K562 (cell line): ENCODE results near the gene PTPN11. TPM values are rescaled to one million over a fixed set of nuclear protein-coding genes. Genes with fewer than 3 reads are reported as not detected.

Experiments used
- ATAC-seq: fragments of 200-7000 bp; cut with Tn5 transposase; 3 replicates; pipeline ENCODE4 v1.9.1; 2020; ENCODE audit warnings: moderate library complexity
- BruUV-seq: library from RNA; stranded (reverse); fragments of 400-500 nt; replicated peaks from 2 replicates; lab custom pipeline; 2021; lab: Mats Ljungman, UMichigan
- CTCF ChIA-PET: fragments of 300-600 bp; formaldehyde crosslinking; extraction: SDS; loops from one replicate; lab custom pipeline; 2021; ENCODE audit warnings: low intra/inter-chr PET ratio; lab: Yijun Ruan, JAX
- POLR2A ChIA-PET: fragments of 300-600, 350-650 bp; sonication (Branson Sonifier 250); formaldehyde crosslinking; extraction: SDS; loops from one replicate; lab custom pipeline; 2021; ENCODE audit warnings: antibody characterized with exemption, inconsistent platforms; lab: Yijun Ruan, JAX
- DNase-seq, 4 experiments: peaks; one replicate each; pipeline versions ENCODE4 v3.0.0 to v3.0.0-alpha.2; 2011 to 2018; ENCODE audit warnings: low spot score in 3 of 4, mixed read lengths in 3 of 4; ENCODE audit errors: extremely low read depth in 1 of 4
- FAIRE-seq: peaks from 2 replicates; lab custom pipeline; 2011; peaks lifted over from hg19 to GRCh38; lab: Jason Lieb, UNC
- H2AFZ ChIP-seq: 2 replicates; pipeline ENCODE4 v1.6.0; 2011; ENCODE audit warnings: low read depth, low read length, control low read depth, inconsistent platforms
- H3K27ac ChIP-seq: fragments of 200-600 bp; 3 replicates; pipeline ENCODE4 v1.8.0; 2011; ENCODE audit warnings: low read depth, mild to moderate bottlenecking, control low read depth, inconsistent platforms, low read length, moderate library complexity, mixed read lengths; ENCODE audit errors: extremely low read depth
- H3K27me3 ChIP-seq, 2 experiments: fragments of 300-600 bp in 1 of 2; 2 replicates in 1 of 2; 3 replicates in 1 of 2; pipeline versions ENCODE4 v1.6.0 to v1.8.0; 2011; ENCODE audit warnings: inconsistent platforms in 2 of 2, low read length in 2 of 2, mild to moderate bottlenecking in 1 of 2, mixed read lengths in 1 of 2, moderate library complexity in 1 of 2; ENCODE audit not compliant: control insufficient read depth in 2 of 2, insufficient read depth in 2 of 2
- H3K36me3 ChIP-seq: fragments of 300-600 bp; 3 replicates; pipeline ENCODE4 v1.8.0; 2011; ENCODE audit warnings: mild to moderate bottlenecking, low read length, inconsistent platforms; ENCODE audit not compliant: control insufficient read depth, insufficient read depth
- H3K4me1 ChIP-seq, 2 experiments: fragments of 200-600 bp in 1 of 2; replicated peaks in 1 of 2; 2 replicates in 1 of 2; 3 replicates in 1 of 2; pipeline versions ENCODE4 v1.5.1 to v1.8.0; 2011; ENCODE audit warnings: inconsistent platforms in 2 of 2, low read length in 2 of 2, mild to moderate bottlenecking in 1 of 2, mixed read lengths in 1 of 2, moderate library complexity in 1 of 2; ENCODE audit not compliant: control insufficient read depth in 2 of 2, insufficient read depth in 2 of 2
- H3K4me2 ChIP-seq: 2 replicates; pipeline ENCODE4 v1.6.1; 2011; ENCODE audit warnings: low read length, control low read depth, inconsistent platforms, mixed read lengths; ENCODE audit not compliant: insufficient read depth
- H3K4me3 ChIP-seq: fragments of 200-600 bp; sonication (generic), shearing (Covaris generic); 2 replicates; pipeline ENCODE4 v1.5.1; 2016; ENCODE audit warnings: control low read depth, inconsistent platforms
- H3K79me2 ChIP-seq: fragments of 200-600 bp; 3 replicates; pipeline ENCODE4 v1.8.0; 2011; ENCODE audit warnings: low read length, inconsistent platforms; ENCODE audit not compliant: control insufficient read depth, insufficient read depth
- H3K9ac ChIP-seq, 2 experiments: 2 replicates each; pipeline versions ENCODE4 v1.6.0 to v1.6.1; 2011; ENCODE audit warnings: low read depth in 2 of 2, low read length in 2 of 2, control low read depth in 1 of 2, inconsistent platforms in 1 of 2, mild to moderate bottlenecking in 1 of 2, mixed read lengths in 1 of 2; ENCODE audit not compliant: insufficient read depth in 1 of 2
- H3K9me1 ChIP-seq: one replicate; pipeline ENCODE4 v1.6.0; 2011; ENCODE audit warnings: inconsistent platforms, mild to moderate bottlenecking, low read length, moderate library complexity; ENCODE audit not compliant: control insufficient read depth, insufficient read depth
- H3K9me3 ChIP-seq: replicated peaks from 2 replicates; pipeline ENCODE4 v1.5.1; 2011; ENCODE audit warnings: low read depth, low read length, inconsistent platforms; ENCODE audit not compliant: control insufficient read depth, insufficient read depth
- H4K20me1 ChIP-seq: replicated peaks from 2 replicates; pipeline ENCODE4 v1.6.1; 2011; ENCODE audit warnings: low read length, inconsistent platforms, mixed read lengths; ENCODE audit not compliant: control insufficient read depth, insufficient read depth
- AFF1 ChIP-seq, 2 experiments: fragments of 450-650 bp; IDR thresholded peaks; 2 replicates each; pipeline ENCODE4 v1.6.1; 2018; ENCODE audit warnings: mild to moderate bottlenecking in 2 of 2, low read depth in 1 of 2; ENCODE audit not compliant: partially characterized antibody in 2 of 2
- ARID2 ChIP-seq: fragments of 450-650 bp; IDR thresholded peaks from 2 replicates; pipeline ENCODE4 v1.6.1; 2017; ENCODE audit warnings: antibody characterized with exemption, mild to moderate bottlenecking
- BMI1 ChIP-seq: fragments of 150-350 bp; IDR thresholded peaks from 2 replicates; pipeline ENCODE4 v1.6.1; 2014; ENCODE audit warnings: low read length
- BRD9 ChIP-seq: fragments of 450-650 bp; IDR thresholded peaks from 2 replicates; pipeline ENCODE4 v1.6.1; 2018; ENCODE audit warnings: low read depth; ENCODE audit not compliant: partially characterized antibody
- CBX1 ChIP-seq: sonication (generic); IDR thresholded peaks from 2 replicates; pipeline ENCODE4 v1.6.1; 2016; ENCODE audit warnings: antibody characterized with exemption, low read depth, mild to moderate bottlenecking
- CTCF ChIP-seq, 3 experiments: IDR thresholded peaks in 2 of 3; conservative IDR thresholded peaks in 1 of 3; 2 replicates each; pipeline ENCODE4 v1.5.1; 2011 to 2012; ENCODE audit warnings: low read length in 3 of 3, mild to moderate bottlenecking in 3 of 3, control low read depth in 2 of 3, improper control_type of control experiment in 1 of 3, inconsistent platforms in 1 of 3, low read depth in 1 of 3, mixed read lengths in 1 of 3, moderate library complexity in 1 of 3; ENCODE audit not compliant: insufficient read depth in 2 of 3
- HMG20B ChIP-seq: fragments of 250-450 bp; sonication (Bioruptor Pico); IDR thresholded peaks from 2 replicates; pipeline ENCODE4 v1.5.0; 2021; ENCODE audit warnings: mild to moderate bottlenecking
- HNRNPL ChIP-seq: fragments of 200-400 bp; formaldehyde crosslinking; IDR thresholded peaks from 2 replicates; pipeline ENCODE4 v1.6.1; 2017; ENCODE audit warnings: low read depth, mild to moderate bottlenecking, low read length
- IRF9 ChIP-seq: fragments of 450-650 bp; IDR thresholded peaks from 2 replicates; pipeline ENCODE4 v1.6.1; 2016; ENCODE audit warnings: missing biosample characterization, missing genetic modification characterization
- NCOA4 ChIP-seq: fragments of 450-650 bp; IDR thresholded peaks from 2 replicates; pipeline ENCODE4 v1.6.1; 2018; ENCODE audit warnings: mild to moderate bottlenecking; ENCODE audit not compliant: partially characterized antibody
- NR2C2 ChIP-seq, 2 experiments: fragments of 200-800 bp in 1 of 2; sonication (Bioruptor generic) in 1 of 2; sonication (generic) in 1 of 2; formaldehyde crosslinking in 1 of 2; IDR thresholded peaks; 2 replicates each; pipeline versions ENCODE4 v1.6.1 to v1.8.0; 2016 to 2022; ENCODE audit warnings: mild to moderate bottlenecking in 1 of 2, missing compliant biosample characterization in 1 of 2, missing genetic modification characterization in 1 of 2, missing genetic modification reagents in 1 of 2
- YBX1 ChIP-seq: fragments of 450-650 bp; IDR thresholded peaks from 2 replicates; pipeline ENCODE4 v1.7.1; 2016; ENCODE audit warnings: mild to moderate bottlenecking
- ZFX ChIP-seq: sonication (generic); formaldehyde crosslinking; IDR thresholded peaks from 2 replicates; pipeline ENCODE4 v1.8.0; 2022; ENCODE audit warnings: mild to moderate bottlenecking, missing genetic modification reagents, moderate library complexity
- ZNF431 ChIP-seq: sonication (generic); formaldehyde crosslinking; IDR thresholded peaks from 2 replicates; pipeline ENCODE4 v1.8.0; 2022; ENCODE audit warnings: mild to moderate bottlenecking, missing genetic modification reagents
- WGBS: fragments of 100-300 bp; shearing (Covaris generic); methylation state at CpG from one replicate; pipeline ENCODE4 v1.1.6; 2016; ENCODE audit warnings: low coverage, mixed read lengths; ENCODE audit not compliant: insufficient coverage; ENCODE audit errors: missing lambda C conversion rate; 5-methylcytosine and 5-hydroxymethylcytosine counted together
- in situ Hi-C: fragments of 300-500 bp; cut with MboI; formaldehyde crosslinking; loops from 4 replicates; pipeline ENCODE4 v1.15.0; 2018; ENCODE audit warnings: inconsistent platforms, mixed read lengths
- intact Hi-C: fragments of 100-400 bp; cut with micrococcal nuclease; formaldehyde crosslinking; loops from 2 replicates; pipeline ENCODE4 v1.14.2; 2022
- polyA plus RNA-seq, 8 experiments: library from polyadenylated mRNA; depleted of rRNA in 4 of 8; stranded (reverse) in 5 of 8; unstranded in 3 of 8; fragments of >200 nt; fragmentation: Nextera tagmentation in 2 of 8; fragmentation: Illumina TruSeq in 1 of 8; extraction: Ambion mirVana in 2 of 8; extraction: Trizol in 1 of 8; gene quantifications; 2 replicates each; pipeline versions ENCODE4 v1.2.1 to v1.2.3, GENCODE V29; 2011 to 2014; ENCODE audit warnings: inconsistent platforms in 1 of 8, missing spikeins in 1 of 8
- total RNA-seq, 7 experiments: library from RNA; depleted of rRNA in 6 of 7; stranded (reverse); fragments of >200 nt in 6 of 7; fragmentation: Illumina TruSeq in 2 of 7; extraction: Trizol in 2 of 7; gene quantifications; 2 replicates each; pipeline versions ENCODE4 v1.2.1 to v1.2.3, GENCODE V29; 2011 to 2021; ENCODE audit warnings: low replicate concordance in 1 of 7

The PTPN11 gene
- total and polyA plus RNA-seq, 9 of the 15 experiments (the other 6 are each of a cell fraction or from before 2014, with no cell fraction given), result 22.5 to 126 (median 79.7) TPM

- H3K9me3 ChIP-seq, result no peaks in the 10 kb centered on the region
- peaks cover 71% of the 10 kb centered on the region for H3K79me2 ChIP-seq
- ATAC-seq (peak; percentile 68), FAIRE-seq (peak; percentile 42), DNase-seq (peak in 1 of 4 experiments; percentile 60)
- H2AFZ ChIP-seq, result peak overlapping the region; percentile 92
- BruUV-seq, result TSS peak; percentile 51
- intact Hi-C loops, result no loop called here
- POLR2A ChIA-PET, result interaction anchor here (1.1 to 1.2 kb wide), 2 partner anchors 9 to 18 kb away, joined by 3 read pairs; no protein-coding TSS in a partner anchor
- no peaks in the 10 kb centered on the region for H3K9me1 ChIP-seq
- peak overlapping the region; percentile 90 for H3K27ac ChIP-seq
- no peaks in the 10 kb centered on the region for H3K27me3 ChIP-seq
- under 1% methylated on average over 28 of the region's 31 CpGs for WGBS
- H4K20me1 ChIP-seq, result peaks cover 9% of the 10 kb centered on the region
- peak overlapping the region; percentile 89 to 97 for H3K9ac ChIP-seq
- H3K4me3 ChIP-seq, result peak overlapping the region; percentile 67
- CTCF ChIA-PET, result no interaction called here
- peak overlapping the region; percentile 93 for H3K4me2 ChIP-seq
- peaks cover 26% of the 10 kb centered on the region; the same call in 2 of the 3 replicates for H3K36me3 ChIP-seq
- in situ Hi-C loops, result no loop called here
- peaks cover 13 to 14% of the 10 kb centered on the region in 2 experiments; a peak in 4 of 5 replicates for H3K4me1 ChIP-seq
- TF ChIP-seq NR2C2 (CRISPR knock-in tag; IDR thresholded peaks at IDR 0.05) (no peak), NR2C2 (tag; IDR thresholded peaks at IDR 0.05) (peak; percentile 10; the same call in 1 of the 2 replicates), HNRNPL (peak; percentile 48; the same call in 1 of the 2 replicates), ZFX (CRISPR knock-in tag) (no peak), HMG20B (no peak), AFF1 (IDR thresholded peaks at IDR 0.05; ENCODE audit: low read depth in 1 of 2, partially characterized antibody in 2 of 2) (peak in 1 of 2 experiments; percentile 20), ZNF431 (CRISPR knock-in tag) (no peak), ARID2 (no peak), CTCF (IDR thresholded peaks at IDR 0.05 in 2 of 3, conservative IDR thresholded peaks at IDR 0.05 in 1 of 3; ENCODE audit: insufficient read depth in 2 of 3, low read depth in 1 of 3, low read length in 3 of 3) (no peak), BMI1 (no peak), CBX1 (peak; percentile 63; the same call in 1 of the 2 replicates), YBX1 (no peak), IRF9 (tag) (no peak), NCOA4 (peak; percentile 15), BRD9 (peak; percentile 59)
Observed at GRCh38 chr12:112419297-112420133, 768 bp downstream of the PTPN11 start.
